Uterus (tissue), 2 donors: ENCODE results near the gene DDX56.

ENCODE experiments used
- POLR2A ChIP-seq, 2 donors: fragments of 450-650 bp; IDR thresholded peaks; one replicate each; pipeline ENCODE4 v1.6.1; 2016; ENCODE audit warnings: antibody characterized with exemption in 2 of 2, mild to moderate bottlenecking in 1 of 2, moderate library complexity in 1 of 2
- TF ChIP-seq, protein P1 (sequence below), 4 experiments: fragments of 200-600 bp in 2 of 4; fragments of 450-650 bp in 2 of 4; sonication (generic) in 2 of 4; IDR thresholded peaks; one replicate each; pipeline ENCODE4 v1.5.1; 2016 to 2019; ENCODE audit warnings: antibody characterized with exemption in 4 of 4, mild to moderate bottlenecking in 2 of 4, moderate library complexity in 1 of 4

DNA sequence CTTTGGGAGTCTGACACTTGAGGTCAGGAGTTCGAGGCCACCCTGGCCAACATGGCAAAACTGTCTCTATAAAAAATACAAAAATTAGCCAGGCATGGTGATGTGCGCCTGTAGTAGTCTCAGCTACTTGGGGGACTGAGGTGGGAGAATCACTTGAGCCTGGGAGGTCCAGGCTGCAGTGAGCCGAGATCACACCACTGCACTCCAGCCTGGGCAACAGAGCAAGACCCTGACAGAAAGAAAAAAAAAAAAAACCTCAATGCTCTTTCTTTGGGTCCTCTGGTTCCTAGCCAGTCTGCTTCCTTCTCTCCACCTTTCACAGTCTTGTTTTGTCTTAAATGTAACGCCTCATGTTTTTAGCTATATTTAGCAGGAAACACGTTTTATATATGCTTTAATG is 42.1 kb upstream of the DDX56 start:
- TF ChIP-seq, protein P1, sequence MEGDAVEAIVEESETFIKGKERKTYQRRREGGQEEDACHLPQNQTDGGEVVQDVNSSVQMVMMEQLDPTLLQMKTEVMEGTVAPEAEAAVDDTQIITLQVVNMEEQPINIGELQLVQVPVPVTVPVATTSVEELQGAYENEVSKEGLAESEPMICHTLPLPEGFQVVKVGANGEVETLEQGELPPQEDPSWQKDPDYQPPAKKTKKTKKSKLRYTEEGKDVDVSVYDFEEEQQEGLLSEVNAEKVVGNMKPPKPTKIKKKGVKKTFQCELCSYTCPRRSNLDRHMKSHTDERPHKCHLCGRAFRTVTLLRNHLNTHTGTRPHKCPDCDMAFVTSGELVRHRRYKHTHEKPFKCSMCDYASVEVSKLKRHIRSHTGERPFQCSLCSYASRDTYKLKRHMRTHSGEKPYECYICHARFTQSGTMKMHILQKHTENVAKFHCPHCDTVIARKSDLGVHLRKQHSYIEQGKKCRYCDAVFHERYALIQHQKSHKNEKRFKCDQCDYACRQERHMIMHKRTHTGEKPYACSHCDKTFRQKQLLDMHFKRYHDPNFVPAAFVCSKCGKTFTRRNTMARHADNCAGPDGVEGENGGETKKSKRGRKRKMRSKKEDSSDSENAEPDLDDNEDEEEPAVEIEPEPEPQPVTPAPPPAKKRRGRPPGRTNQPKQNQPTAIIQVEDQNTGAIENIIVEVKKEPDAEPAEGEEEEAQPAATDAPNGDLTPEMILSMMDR (IDR thresholded peaks at IDR 0.05), result no peak
- no peak for TF ChIP-seq POLR2A (IDR thresholded peaks at IDR 0.05)
